Measurements from ENCODE around the gene SLC25A30. TPM values are rescaled to one million over a fixed set of nuclear protein-coding genes. Genes with fewer than 3 reads are reported as not detected.
A peak's percentile ranks its signal among the peaks of the same experiment; 100 is the strongest.

SLC25A30 gene
- total RNA-seq, 1 donor from 2014 or later: 6.8 TPM

- Mint-ChIP-seq H3K27ac (peak overlapping the region; percentile 73), H3K4me1 (peaks cover 23% of the 10 kb centered on the region), H3K4me3 (peak overlapping the region; percentile 93), H3K27me3 (ENCODE audit: insufficient read depth, low read depth) (no peaks in the 10 kb centered on the region), H3K36me3 (peaks cover 7% of the 10 kb centered on the region), H3K9me3 (no peaks in the 10 kb centered on the region)
- H2AFZ ChIP-seq (replicated peaks): peak overlapping the region; percentile 97
- peak overlapping the region; percentile 94 for H3K4me2 ChIP-seq
- peaks cover 8% of the 10 kb centered on the region for H3K4me1 ChIP-seq
- no peaks in the 10 kb centered on the region for H3K36me3 ChIP-seq
- peaks cover 42% of the 10 kb centered on the region for H3K79me2 ChIP-seq (ENCODE audit: low read depth)
- DNase-seq (ENCODE audit: low spot score): no peak
- H3K27me3 ChIP-seq: peaks cover 31% of the 10 kb centered on the region
- H4K20me1 ChIP-seq (ENCODE audit: low read depth): peaks cover 37% of the 10 kb centered on the region
- TF ChIP-seq EZH2 (IDR thresholded peaks at IDR 0.05): no peak
- TF ChIP-seq CTCF (IDR thresholded peaks at IDR 0.05): no peak
- no peak for TF ChIP-seq EZH2phosphoT487 (IDR thresholded peaks at IDR 0.05)
- no peak overlapping the region for H3K27ac ChIP-seq
- peaks cover 23% of the 10 kb centered on the region for H3F3A ChIP-seq (ENCODE audit: low read depth)
- peak overlapping the region; percentile 96 for H3K4me3 ChIP-seq
- peak overlapping the region; percentile 70 for H3K9ac ChIP-seq
- H3K9me3 ChIP-seq (ENCODE audit: low read depth): no peaks in the 10 kb centered on the region
These were observed 46.0 kb upstream of the SLC25A30 start for GRCh38 chr13:45464141-45464686.

- Histone ChIP-seq H3K27me3 (peaks cover 12% of the 10 kb centered on the region), H3K27ac (no peak overlapping the region), H3K4me1 (no peaks in the 10 kb centered on the region), H3K9ac (no peak overlapping the region), H3K4me3 (no peak overlapping the region), H3F3A (ENCODE audit: low read depth) (no peaks in the 10 kb centered on the region), H3K79me2 (ENCODE audit: low read depth) (no peaks in the 10 kb centered on the region), H3K36me3 (no peaks in the 10 kb centered on the region), H3K9me3 (ENCODE audit: low read depth) (no peaks in the 10 kb centered on the region), H3K4me2 (no peak overlapping the region), H4K20me1 (ENCODE audit: low read depth) (no peaks in the 10 kb centered on the region), H2AFZ (replicated peaks) (no peak overlapping the region)
- Mint-ChIP-seq H3K4me1 (no peaks in the 10 kb centered on the region), H3K4me3 (no peak overlapping the region), H3K9me3 (peaks cover 2% of the 10 kb centered on the region), H3K27ac (no peak overlapping the region), H3K36me3 (no peaks in the 10 kb centered on the region), H3K27me3 (ENCODE audit: insufficient read depth, low read depth) (no peaks in the 10 kb centered on the region)
- TF ChIP-seq EZH2phosphoT487 (IDR thresholded peaks at IDR 0.05) (no peak), CTCF (IDR thresholded peaks at IDR 0.05) (no peak), EZH2 (IDR thresholded peaks at IDR 0.05) (no peak)
- no peak for DNase-seq (ENCODE audit: low spot score)
These were observed 38.2 kb upstream of the SLC25A30 start for GRCh38 chr13:45456196-45456972.

DNA sequence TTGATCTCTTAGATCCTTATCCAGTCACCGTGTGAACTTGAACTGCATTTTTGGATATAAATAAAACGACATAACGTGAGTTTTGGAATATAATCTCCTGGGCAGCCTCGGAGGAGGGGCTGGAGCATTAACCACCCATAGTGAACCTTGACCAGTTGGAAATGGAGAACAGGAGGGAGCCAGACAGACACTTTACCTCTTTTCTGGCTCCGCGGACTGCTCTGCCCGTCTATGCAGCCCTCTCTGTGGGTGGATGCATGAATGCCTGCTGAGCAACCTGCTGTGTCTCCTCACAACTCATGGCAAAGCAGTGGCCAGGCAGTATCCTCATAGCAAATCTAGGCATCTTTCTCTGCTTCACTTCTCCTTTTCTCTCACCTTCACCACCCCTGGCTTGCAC lies 36.0 kb upstream of the SLC25A30 start:
- Histone ChIP-seq H3K36me3 (no peaks in the 10 kb centered on the region), H3K27ac (no peak overlapping the region), H3K9ac (no peak overlapping the region), H3K4me3 (no peak overlapping the region), H3K27me3 (no peaks in the 10 kb centered on the region), H3K4me2 (no peak overlapping the region), H3K4me1 (no peaks in the 10 kb centered on the region), H3K79me2 (ENCODE audit: low read depth) (no peaks in the 10 kb centered on the region), H3F3A (ENCODE audit: low read depth) (no peaks in the 10 kb centered on the region), H2AFZ (replicated peaks) (no peak overlapping the region), H3K9me3 (ENCODE audit: low read depth) (no peaks in the 10 kb centered on the region), H4K20me1 (ENCODE audit: low read depth) (no peaks in the 10 kb centered on the region)
- no peak for TF ChIP-seq EZH2 (IDR thresholded peaks at IDR 0.05)
- TF ChIP-seq CTCF (IDR thresholded peaks at IDR 0.05): no peak
- no peak for TF ChIP-seq EZH2phosphoT487 (IDR thresholded peaks at IDR 0.05)
- no peak overlapping the region for H3K4me3 Mint-ChIP-seq
- no peaks in the 10 kb centered on the region for H3K36me3 Mint-ChIP-seq
- H3K27ac Mint-ChIP-seq: no peak overlapping the region
- H3K27me3 Mint-ChIP-seq (ENCODE audit: insufficient read depth, low read depth): no peaks in the 10 kb centered on the region
- no peaks in the 10 kb centered on the region for H3K4me1 Mint-ChIP-seq
- DNase-seq (ENCODE audit: low spot score): no peak
- H3K9me3 Mint-ChIP-seq: peaks cover 2% of the 10 kb centered on the region
